Suprapubic skin (tissue), 4 donors: ENCODE measurements around the gene SOX21.

Source experiments
- CTCF ChIP-seq, 2 donors: fragments of 200-600 bp in 1 of 2; fragments of 450-650 bp in 1 of 2; sonication (generic) in 1 of 2; IDR thresholded peaks; one replicate each; pipeline ENCODE4 v1.5.1; 2016 to 2019; ENCODE audit warnings: antibody characterized with exemption in 2 of 2, mild to moderate bottlenecking in 1 of 2, moderate library complexity in 1 of 2
- EP300 ChIP-seq: sonication (generic); formaldehyde crosslinking; IDR thresholded peaks from one replicate; pipeline ENCODE4 v1.6.1; 2017; ENCODE audit warnings: antibody characterized with exemption
- POLR2A ChIP-seq, 2 donors: fragments of 450-650 bp; IDR thresholded peaks; one replicate each; pipeline ENCODE4 v1.6.1; 2017; ENCODE audit warnings: antibody characterized with exemption in 2 of 2, mild to moderate bottlenecking in 2 of 2, moderate library complexity in 2 of 2
- POLR2AphosphoS5 ChIP-seq, 3 donors: sonication (generic); formaldehyde crosslinking; IDR thresholded peaks; one replicate each; pipeline ENCODE4 v1.6.1; 2017; ENCODE audit warnings: antibody characterized with exemption in 3 of 3

GRCh38 chr13:94703271-94703670, 9.1 kb downstream of the SOX21 start:
- no peak for TF ChIP-seq CTCF (IDR thresholded peaks at IDR 0.05)
- no peak for TF ChIP-seq POLR2AphosphoS5 (IDR thresholded peaks at IDR 0.05)
- no peak for TF ChIP-seq POLR2A (IDR thresholded peaks at IDR 0.05)
- no peak for TF ChIP-seq EP300
